Raji (cell line): ENCODE data around the gene TIMM10B.

Experiments
- POLR2A ChIP-seq: IDR thresholded peaks from 2 replicates; pipeline ENCODE4 v1.6.1; 2011; ENCODE audit warnings: low read depth, low read length, control low read depth; ENCODE audit not compliant: insufficient read depth

Gene TIMM10B

DNA sequence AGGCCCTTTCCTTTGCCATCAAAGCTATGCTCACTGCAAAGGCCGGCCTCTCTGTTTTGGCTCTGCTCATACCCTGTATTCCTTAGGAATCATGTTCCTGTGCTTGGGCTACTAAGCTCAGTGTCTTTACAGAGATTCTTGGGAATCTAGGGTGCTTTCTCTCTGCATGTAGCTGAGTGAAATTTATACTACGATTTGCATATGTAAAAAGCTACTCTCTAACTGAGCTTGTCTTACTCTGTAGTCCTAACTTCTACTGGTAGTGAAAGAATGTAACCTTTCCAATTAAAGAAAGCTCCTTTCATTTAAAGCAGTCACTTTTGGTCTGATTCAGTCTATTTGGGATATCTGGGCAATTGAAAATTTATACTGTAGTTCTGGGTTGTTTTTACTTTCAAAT, 48.0 kb downstream of the TIMM10B start:
- no peak for TF ChIP-seq POLR2A

DNA sequence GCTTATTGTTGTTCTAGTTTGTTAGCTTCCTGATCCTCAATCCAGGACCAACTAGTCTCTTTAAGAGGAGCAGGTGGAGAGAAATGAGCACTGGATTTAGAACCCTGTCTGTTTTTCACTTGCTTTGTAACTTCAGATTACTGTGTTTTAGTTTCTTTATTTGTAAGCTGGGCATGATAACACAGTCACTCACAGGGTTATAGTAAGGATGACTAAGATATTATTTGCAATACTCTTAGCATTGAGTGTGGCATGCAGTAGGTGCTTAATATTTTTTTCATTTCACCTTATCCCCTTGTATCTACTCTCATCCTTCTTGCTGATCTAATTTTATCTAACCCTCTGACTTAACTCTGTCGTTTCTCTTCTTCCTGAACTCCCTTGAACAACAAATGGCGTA, 49.5 kb downstream of the TIMM10B start:
- no peak for TF ChIP-seq POLR2A

DNA sequence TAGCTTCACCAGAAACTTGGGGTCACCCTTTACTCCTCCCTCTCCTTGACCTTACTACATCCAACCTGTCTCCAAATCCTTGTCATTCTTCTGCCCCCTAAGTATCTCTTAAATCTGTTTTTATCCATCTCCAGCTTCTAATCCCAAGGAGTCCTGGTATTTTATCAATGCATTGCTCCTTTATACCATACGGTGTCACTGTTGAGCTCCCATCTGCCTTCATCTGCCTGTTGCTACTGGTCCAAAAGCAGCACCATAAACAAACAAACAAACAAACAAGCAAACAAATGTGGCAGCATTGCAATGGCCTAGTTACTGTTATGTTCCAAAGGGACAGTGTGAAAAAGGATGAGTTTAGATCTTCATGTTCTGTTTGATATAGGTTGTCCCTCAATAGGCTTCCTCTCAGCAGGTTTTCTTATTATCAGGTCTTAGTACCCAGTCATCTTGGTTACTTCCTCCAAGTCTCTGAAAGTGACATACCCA, 50.0 kb downstream of the TIMM10B start:
- no peak for TF ChIP-seq POLR2A
